Mammary epithelial cell (primary cell): Measurements from ENCODE around the gene CSMD2.

ENCODE experiments used
- CTCF ChIP-seq, 2 donors: IDR thresholded peaks in 1 of 2; conservative IDR thresholded peaks in 1 of 2; 2 replicates each; pipeline ENCODE4 v1.5.1; 2011 to 2012; ENCODE audit warnings: inconsistent platforms in 2 of 2, low read length in 2 of 2, mild to moderate bottlenecking in 2 of 2, control low read depth in 1 of 2, low read depth in 1 of 2; ENCODE audit not compliant: insufficient read depth in 1 of 2; ENCODE audit errors: extremely low read depth in 1 of 2
- EZH2 ChIP-seq: IDR thresholded peaks from 2 replicates; pipeline ENCODE4 v1.6.1; 2012; ENCODE audit warnings: low read length, inconsistent platforms, borderline replicate concordance

- TF ChIP-seq CTCF (conservative IDR thresholded peaks at IDR 0.05 in 1 of 2, IDR thresholded peaks at IDR 0.05 in 1 of 2; ENCODE audit: extremely low read depth in 1 of 2, insufficient read depth in 1 of 2, low read depth in 1 of 2, low read length in 2 of 2): no peak
- TF ChIP-seq EZH2: no peak
These were observed 271.7 kb downstream of the CSMD2 start for GRCh38 chr1:33893147-33893830.
